Dendritic cell treated with granulocyte-macrophage colony-stimulating factor and Interleukin-4, amounts not matched to agents 40 ng/mL and 50 ng/mL, for 4 days (primary cell): ENCODE data around the gene DHCR7.

Source experiments
- H3K27ac Mint-ChIP-seq: one replicate; pipeline ENCODE4 v1.8.0; 2022; ENCODE audit warnings: mild to moderate bottlenecking, mixed read lengths
- H3K27me3 Mint-ChIP-seq: one replicate; pipeline ENCODE4 v1.8.0; 2022; ENCODE audit warnings: mild to moderate bottlenecking, mixed read lengths
- H3K36me3 Mint-ChIP-seq: one replicate; pipeline ENCODE4 v1.8.0; 2022; ENCODE audit warnings: low read depth, mixed read lengths
- H3K4me1 Mint-ChIP-seq: one replicate; pipeline ENCODE4 v1.8.0; 2022; ENCODE audit warnings: low read depth, mixed read lengths
- H3K4me3 Mint-ChIP-seq: one replicate; pipeline ENCODE4 v1.8.0; 2022; ENCODE audit warnings: mild to moderate bottlenecking, moderate library complexity, mixed read lengths
- H3K9me3 Mint-ChIP-seq: one replicate; pipeline ENCODE4 v1.8.0; 2022; ENCODE audit warnings: mixed read lengths
- intact Hi-C: fragments of 100-400 bp; cut with micrococcal nuclease; formaldehyde crosslinking; loops from one replicate; pipeline ENCODE4 v1.15.0; 2022

The DHCR7 gene

DNA sequence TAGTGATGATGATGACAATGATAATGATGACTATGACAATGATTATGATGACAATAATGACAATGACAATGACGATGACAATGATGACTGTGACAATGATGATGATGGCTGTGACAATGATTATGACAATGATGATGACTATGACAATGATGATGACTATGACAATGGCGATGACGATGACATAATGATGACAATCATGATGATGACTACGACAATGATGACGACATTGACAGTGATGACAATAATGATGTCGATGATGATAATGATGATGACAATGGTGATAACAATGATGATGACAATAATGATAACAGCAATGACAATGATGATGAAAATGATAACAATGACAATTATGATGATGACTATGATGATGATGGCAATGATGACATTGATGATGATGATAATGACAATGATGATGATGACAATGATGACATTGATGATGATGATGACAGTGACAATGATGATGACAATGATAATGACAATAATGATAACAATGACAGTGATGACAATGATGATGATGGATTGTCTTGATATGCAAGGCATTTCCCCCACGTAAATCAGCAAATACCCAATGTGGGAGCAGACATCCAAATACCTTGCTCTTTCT is 37.7 kb downstream of the DHCR7 start:
- no peaks in the 10 kb centered on the region for H3K4me1 Mint-ChIP-seq
- H3K27me3 Mint-ChIP-seq = peaks cover 7% of the 10 kb centered on the region
- H3K4me3 Mint-ChIP-seq = no peak overlapping the region
- intact Hi-C loops = no loop called here
- no peaks in the 10 kb centered on the region for H3K36me3 Mint-ChIP-seq
- H3K9me3 Mint-ChIP-seq = no peaks in the 10 kb centered on the region
- H3K27ac Mint-ChIP-seq = no peak overlapping the region

DNA sequence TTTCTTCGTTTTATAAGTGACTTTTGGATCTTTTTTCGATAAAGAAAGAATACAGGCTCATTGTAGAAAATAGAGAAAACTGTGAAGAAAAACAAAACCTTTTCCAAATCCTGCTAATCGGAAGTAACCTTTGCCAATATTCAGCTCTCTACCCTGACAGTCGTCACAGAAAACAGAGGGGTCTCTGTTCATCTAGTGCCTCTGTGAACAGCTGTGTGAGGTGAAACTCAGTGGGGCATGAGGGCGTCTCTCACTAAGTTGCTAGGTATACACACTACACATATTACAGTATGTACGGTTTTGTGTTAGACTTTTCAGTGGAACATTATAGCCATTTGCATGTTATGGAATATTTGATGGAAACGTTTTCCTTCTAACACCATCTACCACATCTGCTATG is 39.4 kb downstream of the DHCR7 start:
- intact Hi-C loops = no loop called here
- peaks cover 4% of the 10 kb centered on the region for H3K9me3 Mint-ChIP-seq
- no peaks in the 10 kb centered on the region for H3K4me1 Mint-ChIP-seq

DNA sequence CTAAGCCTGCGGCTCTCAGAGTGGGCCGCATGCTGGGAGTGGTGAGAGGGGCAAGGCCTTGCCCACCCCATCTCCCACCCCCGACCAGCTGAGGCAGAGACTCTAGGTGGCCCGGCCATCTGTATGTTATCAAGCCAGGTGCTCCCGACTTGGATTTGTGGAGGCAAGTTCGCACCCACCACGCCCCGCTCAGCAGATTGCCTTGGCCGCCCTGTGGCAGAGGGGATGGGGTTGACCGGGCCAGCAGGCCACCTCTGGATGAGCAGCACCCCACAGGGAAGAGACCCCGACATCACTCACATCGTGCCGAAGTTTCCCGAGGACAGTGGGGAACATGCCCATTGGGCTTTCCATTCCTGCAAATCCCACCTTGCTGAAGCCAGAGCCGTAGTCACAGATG is 40.8 kb downstream of the DHCR7 start:
- Mint-ChIP-seq H3K36me3 (no peaks in the 10 kb centered on the region), H3K27me3 (peaks cover 4% of the 10 kb centered on the region), H3K4me1 (no peaks in the 10 kb centered on the region), H3K9me3 (peaks cover 9% of the 10 kb centered on the region), H3K27ac (no peak overlapping the region), H3K4me3 (no peak overlapping the region)
- intact Hi-C loops = no loop called here

More for the DNA sequence above, 39.4 kb downstream of the DHCR7 start:
- Mint-ChIP-seq H3K27ac (no peak overlapping the region), H3K4me3 (no peak overlapping the region), H3K36me3 (no peaks in the 10 kb centered on the region), H3K27me3 (peaks cover 6% of the 10 kb centered on the region)

DNA sequence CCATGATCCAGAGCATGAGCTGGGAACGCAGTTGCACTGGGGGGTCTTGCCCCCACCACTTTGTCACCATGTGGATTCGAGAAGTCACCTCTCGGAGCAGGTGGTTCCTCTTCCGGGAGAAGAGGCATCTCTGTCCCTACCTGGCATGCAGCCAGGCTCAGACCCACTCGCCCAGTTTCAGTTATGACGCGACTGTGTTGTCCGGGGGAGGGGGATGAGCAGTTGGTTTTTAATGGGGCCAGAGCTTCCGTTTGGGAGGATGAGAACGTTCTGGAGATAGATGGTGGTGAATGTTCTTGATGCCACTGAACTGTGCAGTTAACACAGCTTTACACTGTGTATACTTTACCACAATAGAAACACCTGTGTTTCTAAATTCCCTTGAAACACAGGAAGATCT is 41.5 kb downstream of the DHCR7 start:
- peaks cover 9% of the 10 kb centered on the region for H3K9me3 Mint-ChIP-seq
- H3K4me3 Mint-ChIP-seq = no peak overlapping the region
- peaks cover 4% of the 10 kb centered on the region for H3K27me3 Mint-ChIP-seq
- H3K4me1 Mint-ChIP-seq = no peaks in the 10 kb centered on the region
- no peak overlapping the region for H3K27ac Mint-ChIP-seq
- H3K36me3 Mint-ChIP-seq = no peaks in the 10 kb centered on the region
- intact Hi-C loops = no loop called here

DNA sequence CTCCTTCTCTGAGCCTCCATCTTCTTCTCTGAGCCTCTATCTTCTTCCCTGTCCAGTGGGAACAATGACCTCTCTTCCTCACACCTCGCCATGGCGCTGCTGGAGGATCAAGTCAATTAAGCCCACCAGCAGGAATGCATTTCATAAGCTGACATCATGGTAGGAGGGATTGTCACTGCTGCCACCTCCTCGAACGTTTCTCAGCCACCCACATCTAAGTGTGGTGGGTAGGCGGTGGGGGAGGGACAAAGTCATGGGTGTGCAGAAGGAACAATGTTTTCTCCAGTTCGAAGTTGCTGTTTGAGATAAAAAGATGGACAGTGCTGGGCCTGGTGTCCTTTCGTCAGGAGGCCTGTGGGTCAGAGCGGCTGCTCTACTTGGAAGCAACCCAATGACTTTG is 44.0 kb downstream of the DHCR7 start:
- no peak overlapping the region for H3K27ac Mint-ChIP-seq
- no peaks in the 10 kb centered on the region for H3K4me1 Mint-ChIP-seq
- peaks cover 9% of the 10 kb centered on the region for H3K9me3 Mint-ChIP-seq
- H3K4me3 Mint-ChIP-seq = no peak overlapping the region
- intact Hi-C loops = no loop called here
- no peaks in the 10 kb centered on the region for H3K36me3 Mint-ChIP-seq
- H3K27me3 Mint-ChIP-seq = no peaks in the 10 kb centered on the region

DNA sequence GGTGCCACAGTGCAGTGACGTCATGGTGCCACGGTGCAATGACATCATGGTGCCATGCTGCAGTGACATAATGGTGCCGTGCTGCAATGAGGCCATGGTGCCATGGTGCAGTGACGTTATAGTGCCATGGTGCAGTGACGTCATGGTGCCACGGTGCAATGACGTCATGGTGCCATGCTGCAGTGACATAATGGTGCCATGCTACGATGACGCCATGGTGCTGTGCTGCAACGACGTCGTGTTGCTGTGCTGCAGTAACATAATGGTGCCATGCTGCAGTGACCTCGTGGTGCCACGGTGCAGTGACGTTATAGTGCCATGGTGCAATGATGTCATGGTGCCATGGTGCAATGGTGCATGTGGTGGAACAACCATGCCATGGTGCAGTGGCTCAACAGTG is 45.3 kb downstream of the DHCR7 start:
- Mint-ChIP-seq H3K4me1 (no peaks in the 10 kb centered on the region), H3K9me3 (peaks cover 9% of the 10 kb centered on the region), H3K27me3 (no peaks in the 10 kb centered on the region), H3K36me3 (no peaks in the 10 kb centered on the region), H3K27ac (no peak overlapping the region), H3K4me3 (no peak overlapping the region)
- intact Hi-C loops = no loop called here

DNA sequence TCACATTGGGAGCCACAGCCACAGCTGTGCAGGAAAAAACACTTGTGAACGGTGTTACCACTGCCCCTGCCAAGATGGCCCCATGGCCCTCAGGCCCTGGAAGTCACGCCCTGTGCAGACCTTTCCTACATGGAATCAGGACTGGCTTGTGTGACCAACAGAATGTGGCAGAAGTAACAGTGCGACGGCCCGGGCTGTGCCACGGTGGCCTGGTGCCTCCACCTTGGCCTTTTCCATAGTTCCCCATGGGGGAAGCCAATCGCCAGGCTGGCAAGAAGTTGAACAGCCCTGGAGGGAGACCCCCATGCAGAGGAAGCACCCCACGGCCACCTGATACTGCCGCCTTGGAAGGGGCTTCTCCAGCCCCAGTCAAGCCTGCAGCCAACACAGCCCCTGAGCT is 48.0 kb downstream of the DHCR7 start:
- Mint-ChIP-seq H3K27me3 (no peaks in the 10 kb centered on the region), H3K4me1 (no peaks in the 10 kb centered on the region), H3K36me3 (no peaks in the 10 kb centered on the region), H3K4me3 (no peak overlapping the region), H3K27ac (no peak overlapping the region), H3K9me3 (peaks cover 9% of the 10 kb centered on the region)
- intact Hi-C loops = no loop called here

DNA sequence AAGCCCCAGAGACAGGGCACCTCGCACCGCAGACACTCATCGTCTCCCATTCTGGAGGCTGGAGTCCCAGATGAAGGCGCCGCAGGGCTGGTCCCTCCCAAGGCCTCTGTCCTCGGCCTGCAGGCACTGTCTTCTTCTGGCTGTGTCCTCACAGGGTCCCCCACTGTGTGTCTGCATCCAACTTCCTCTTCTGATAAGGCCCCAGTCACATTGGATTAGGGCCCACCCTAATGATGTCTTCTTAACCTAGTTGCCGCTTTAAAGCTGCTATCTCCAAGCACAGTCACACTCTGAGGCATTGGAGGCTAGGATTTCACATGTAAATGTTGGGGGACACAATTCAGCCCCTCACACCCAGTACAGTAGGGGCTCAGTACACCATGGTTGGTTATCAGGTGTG is 48.9 kb downstream of the DHCR7 start:
- intact Hi-C loops = no loop called here

DNA sequence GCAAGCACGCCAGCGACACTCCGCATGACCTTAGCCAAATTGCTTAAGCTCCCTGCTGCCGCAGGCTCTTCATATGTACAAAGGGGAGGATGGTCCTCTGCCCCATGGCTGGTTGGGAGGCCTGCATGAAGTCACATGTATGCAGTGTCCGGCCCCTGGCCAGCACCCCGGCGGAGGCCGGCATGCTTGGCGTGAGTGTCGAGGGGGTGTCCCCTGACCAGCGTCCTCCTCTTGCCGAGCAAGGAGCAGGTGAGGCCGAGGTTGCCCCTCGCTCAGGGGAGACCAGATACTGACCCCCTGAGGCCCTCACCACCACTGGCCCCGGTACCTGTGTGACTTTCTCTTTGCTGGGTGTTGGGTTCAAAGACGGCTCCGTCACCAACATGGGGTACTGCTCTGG is 50.2 kb downstream of the DHCR7 start:
- Mint-ChIP-seq H3K9me3 (no peaks in the 10 kb centered on the region), H3K4me1 (no peaks in the 10 kb centered on the region), H3K27me3 (peaks cover 2% of the 10 kb centered on the region), H3K36me3 (no peaks in the 10 kb centered on the region), H3K4me3 (no peak overlapping the region), H3K27ac (no peak overlapping the region)
- intact Hi-C loops = no loop called here

More for the DNA sequence above, 48.9 kb downstream of the DHCR7 start:
- Mint-ChIP-seq H3K27me3 (no peaks in the 10 kb centered on the region), H3K4me3 (no peak overlapping the region), H3K27ac (no peak overlapping the region), H3K36me3 (no peaks in the 10 kb centered on the region), H3K4me1 (no peaks in the 10 kb centered on the region), H3K9me3 (peaks cover 9% of the 10 kb centered on the region)

DNA sequence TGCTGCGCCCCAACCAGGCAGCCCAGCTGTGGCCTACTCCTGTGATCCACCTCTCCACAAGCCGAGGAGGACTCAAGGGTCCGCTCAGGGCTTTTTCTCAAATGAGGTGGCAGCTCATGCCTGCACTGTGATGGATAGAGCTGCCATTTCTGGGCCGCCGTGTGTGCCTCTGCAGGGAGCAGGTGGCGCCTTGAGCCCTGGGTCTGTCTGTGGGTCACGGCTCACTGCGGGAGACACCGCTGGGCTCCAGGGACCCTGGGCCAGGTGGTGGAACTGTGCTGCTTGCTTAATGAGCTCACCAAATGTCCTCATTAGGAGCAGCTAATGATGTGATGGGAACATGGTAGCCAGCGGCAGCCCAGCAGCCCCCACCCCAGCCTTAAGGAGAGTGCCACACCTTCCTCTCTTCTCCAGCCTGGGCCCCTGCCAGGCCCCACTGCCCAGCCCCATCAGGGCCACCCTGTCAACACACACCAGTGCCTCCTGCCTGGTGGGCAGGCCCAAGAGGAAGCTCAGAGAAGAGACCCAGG is 50.8 kb downstream of the DHCR7 start:
- Mint-ChIP-seq H3K36me3 (no peaks in the 10 kb centered on the region), H3K4me3 (no peak overlapping the region), H3K9me3 (no peaks in the 10 kb centered on the region), H3K27me3 (peaks cover 2% of the 10 kb centered on the region), H3K27ac (no peak overlapping the region), H3K4me1 (no peaks in the 10 kb centered on the region)
- intact Hi-C loops = no loop called here

DNA sequence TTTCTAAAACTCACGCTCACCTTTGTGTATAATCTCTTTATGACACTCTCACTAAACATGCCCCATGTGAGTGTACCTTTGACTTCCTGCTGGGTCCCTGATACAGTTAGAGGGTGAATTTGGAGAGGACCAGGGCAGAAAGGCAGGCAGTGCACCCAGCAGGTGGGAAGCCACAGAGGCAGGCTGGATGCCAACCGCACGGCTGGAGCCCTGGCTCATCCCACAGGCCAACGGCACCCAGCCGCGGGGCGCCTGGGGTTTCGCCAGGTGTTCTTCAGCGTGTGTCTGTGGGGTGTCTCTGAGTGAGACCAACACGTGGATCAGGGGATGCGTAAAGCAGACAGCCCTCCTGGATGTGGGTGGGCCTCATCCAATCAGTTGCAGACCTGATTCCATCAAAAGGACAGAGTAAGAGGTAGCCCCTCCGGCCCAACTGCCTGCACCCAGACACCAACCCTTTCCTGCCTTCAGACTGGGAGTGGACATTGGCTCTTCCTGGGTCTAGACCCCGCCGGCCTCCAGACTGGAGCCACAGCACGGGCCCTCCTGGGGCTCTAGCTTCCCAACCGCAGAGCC is 51.6 kb downstream of the DHCR7 start:
- no peaks in the 10 kb centered on the region for H3K4me1 Mint-ChIP-seq
- no peaks in the 10 kb centered on the region for H3K9me3 Mint-ChIP-seq
- peaks cover 7% of the 10 kb centered on the region for H3K27me3 Mint-ChIP-seq
- H3K36me3 Mint-ChIP-seq = no peaks in the 10 kb centered on the region
- no peak overlapping the region for H3K4me3 Mint-ChIP-seq
- no peak overlapping the region for H3K27ac Mint-ChIP-seq
- intact Hi-C loops = no loop called here

DNA sequence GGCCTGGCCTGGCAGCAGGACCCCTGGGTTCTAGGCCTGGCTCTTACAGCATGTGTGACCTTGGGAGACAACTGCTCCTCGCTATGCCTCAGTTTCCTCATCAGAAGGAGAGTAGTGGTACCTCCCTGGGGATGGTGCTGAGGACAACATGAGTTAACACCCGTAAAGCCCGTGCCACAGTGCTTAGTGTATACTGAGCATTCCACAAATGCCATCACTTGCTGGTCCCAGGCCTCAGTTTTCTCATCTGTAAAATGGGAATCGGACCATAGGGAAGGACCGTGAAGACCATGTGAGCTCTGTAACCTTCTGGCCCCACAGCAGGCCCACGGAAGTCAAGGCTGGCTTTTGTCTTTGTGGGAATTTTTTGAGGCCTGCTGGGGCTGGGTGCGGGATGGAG is 52.4 kb downstream of the DHCR7 start:
- Mint-ChIP-seq H3K27me3 (peaks cover 10% of the 10 kb centered on the region), H3K4me3 (no peak overlapping the region), H3K27ac (no peak overlapping the region), H3K9me3 (no peaks in the 10 kb centered on the region), H3K4me1 (no peaks in the 10 kb centered on the region), H3K36me3 (no peaks in the 10 kb centered on the region)
- intact Hi-C loops = no loop called here

DNA sequence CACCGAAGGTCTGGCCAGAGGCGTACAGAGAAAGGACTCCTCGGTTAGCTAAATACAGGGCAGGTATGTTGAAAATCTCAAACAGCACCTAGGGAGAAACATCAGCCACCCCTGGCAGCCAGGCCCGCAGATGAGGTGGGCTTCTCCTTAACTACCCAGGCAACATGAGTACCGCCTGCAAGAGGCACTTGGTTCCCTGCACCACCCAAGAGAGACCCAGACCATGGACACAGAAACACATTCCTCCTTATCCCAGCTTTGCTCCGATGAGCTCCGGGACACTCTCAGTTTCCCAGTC is 53.0 kb downstream of the DHCR7 start:
- H3K4me1 Mint-ChIP-seq = no peaks in the 10 kb centered on the region
- H3K27me3 Mint-ChIP-seq = peaks cover 10% of the 10 kb centered on the region
- no peaks in the 10 kb centered on the region for H3K9me3 Mint-ChIP-seq
- no peaks in the 10 kb centered on the region for H3K36me3 Mint-ChIP-seq
- no peak overlapping the region for H3K27ac Mint-ChIP-seq
- no peak overlapping the region for H3K4me3 Mint-ChIP-seq
- intact Hi-C loops = no loop called here

DNA sequence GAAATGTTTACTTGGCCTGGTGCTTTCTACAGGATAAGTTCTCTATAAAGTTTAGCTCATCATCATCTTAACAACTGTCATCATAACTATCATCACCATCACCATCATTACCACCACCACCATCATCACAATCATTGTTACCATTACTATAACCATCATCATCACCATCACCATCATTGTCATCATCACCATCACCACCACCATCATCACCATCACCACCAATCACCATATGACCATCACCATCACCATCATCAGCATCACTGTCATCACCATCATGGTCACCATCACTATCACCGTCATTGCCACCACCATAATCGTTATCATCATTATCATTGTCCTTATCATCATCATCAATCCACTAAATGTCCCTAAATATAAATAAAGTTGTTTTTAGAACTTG is 54.9 kb downstream of the DHCR7 start:
- H3K9me3 Mint-ChIP-seq = no peaks in the 10 kb centered on the region
- no peaks in the 10 kb centered on the region for H3K36me3 Mint-ChIP-seq
- no peaks in the 10 kb centered on the region for H3K4me1 Mint-ChIP-seq
- peaks cover 10% of the 10 kb centered on the region for H3K27me3 Mint-ChIP-seq
- no peak overlapping the region for H3K4me3 Mint-ChIP-seq
- H3K27ac Mint-ChIP-seq = no peak overlapping the region
- intact Hi-C loops = no loop called here

DNA sequence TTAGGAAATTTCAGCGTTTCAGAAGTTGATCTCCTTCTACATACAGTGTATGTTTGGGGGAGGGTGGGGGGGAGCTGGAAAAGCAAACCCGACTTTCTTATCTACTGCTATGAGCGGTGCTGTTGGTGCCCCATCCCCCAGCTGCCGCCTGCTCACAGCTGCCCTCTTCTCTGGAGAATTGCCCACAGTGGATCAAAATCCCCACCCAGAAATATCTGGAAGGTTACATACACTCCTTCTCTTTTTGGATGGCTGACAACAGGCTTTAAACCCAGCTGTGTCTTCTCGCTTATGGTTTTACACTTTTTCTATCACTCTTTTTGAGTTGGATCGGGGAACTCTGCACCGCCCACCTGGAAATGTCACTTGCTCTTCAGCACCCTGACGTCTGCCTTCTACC is 56.4 kb downstream of the DHCR7 start:
- peaks cover 10% of the 10 kb centered on the region for H3K27me3 Mint-ChIP-seq
- no peaks in the 10 kb centered on the region for H3K9me3 Mint-ChIP-seq
- no peak overlapping the region for H3K27ac Mint-ChIP-seq
- H3K4me3 Mint-ChIP-seq = no peak overlapping the region
- intact Hi-C loops = no loop called here
- H3K4me1 Mint-ChIP-seq = no peaks in the 10 kb centered on the region
- H3K36me3 Mint-ChIP-seq = no peaks in the 10 kb centered on the region
